HepG2 (cell line): ENCODE measurements around the gene LSM12. TPM values are rescaled to one million over a fixed set of nuclear protein-coding genes. Genes with fewer than 3 reads are reported as not detected.

Experiments
- DZIP1 ChIP-seq: sonication (generic); formaldehyde crosslinking; IDR thresholded peaks from 2 replicates; pipeline ENCODE4 v1.5.0; 2020; ENCODE audit warnings: mild to moderate bottlenecking, missing genetic modification reagents
- FOXJ3 ChIP-seq: sonication (generic); formaldehyde crosslinking; IDR thresholded peaks from 2 replicates; pipeline ENCODE4 v1.4.0; 2020; ENCODE audit warnings: missing genetic modification reagents, mild to moderate bottlenecking, borderline replicate concordance
- GPN1 ChIP-seq: sonication (generic); formaldehyde crosslinking; IDR thresholded peaks from 2 replicates; pipeline ENCODE4 v1.5.1; 2020; ENCODE audit warnings: missing genetic modification reagents, borderline replicate concordance
- HCFC1 ChIP-seq: fragments of 150-350 bp; IDR thresholded peaks from 2 replicates; pipeline ENCODE4 v1.6.1; 2014; ENCODE audit warnings: low read depth, low read length
- KAT8 ChIP-seq: IDR thresholded peaks from 2 replicates; pipeline ENCODE4 v1.6.1; 2016; ENCODE audit warnings: missing genetic modification reagents, missing compliant biosample characterization
- KDM1A ChIP-seq: IDR thresholded peaks from 2 replicates; pipeline ENCODE4 v1.6.1; 2016; ENCODE audit warnings: missing compliant biosample characterization
- MEIS2 ChIP-seq: sonication (generic); formaldehyde crosslinking; IDR thresholded peaks from 2 replicates; pipeline ENCODE4 v1.9.0; 2021; ENCODE audit warnings: mild to moderate bottlenecking, missing genetic modification reagents
- REST ChIP-seq, 2 experiments: IDR thresholded peaks; 2 replicates each; pipeline ENCODE4 v1.6.1; 2011 to 2012; ENCODE audit warnings: low read length in 2 of 2, borderline replicate concordance in 1 of 2, low read depth in 1 of 2, mild to moderate bottlenecking in 1 of 2, moderate library complexity in 1 of 2
- SALL2 ChIP-seq: sonication (generic); formaldehyde crosslinking; IDR thresholded peaks from 2 replicates; pipeline ENCODE4 v1.8.1; 2023; ENCODE audit warnings: mild to moderate bottlenecking, missing genetic modification reagents, inconsistent platforms
- SIX4 ChIP-seq: sonication (generic); formaldehyde crosslinking; IDR thresholded peaks from 2 replicates; pipeline ENCODE4 v1.4.0; 2020; ENCODE audit warnings: missing genetic modification reagents
- YEATS4 ChIP-seq: sonication (generic); formaldehyde crosslinking; IDR thresholded peaks from 2 replicates; pipeline ENCODE4 v1.4.0; 2020; ENCODE audit warnings: missing genetic modification reagents, borderline replicate concordance
- ZFP1 ChIP-seq: IDR thresholded peaks from 2 replicates; pipeline ENCODE4 v1.6.1; 2016
- ZHX1 ChIP-seq: sonication (generic); formaldehyde crosslinking; IDR thresholded peaks from 2 replicates; pipeline ENCODE4 v1.8.1; 2022; ENCODE audit warnings: low read depth, mild to moderate bottlenecking, missing genetic modification reagents
- ZKSCAN8 ChIP-seq: IDR thresholded peaks from 2 replicates; pipeline ENCODE4 v1.6.1; 2016; ENCODE audit warnings: borderline replicate concordance, missing genetic modification reagents, missing compliant biosample characterization
- ZNF331 ChIP-seq: sonication (generic); formaldehyde crosslinking; IDR thresholded peaks from 2 replicates; pipeline ENCODE4 v1.4.0; 2020; ENCODE audit warnings: missing genetic modification reagents
- ZNF616 ChIP-seq: sonication (generic); formaldehyde crosslinking; IDR thresholded peaks from 2 replicates; pipeline ENCODE4 v1.5.0; 2020; ENCODE audit warnings: low read depth, mild to moderate bottlenecking, missing genetic modification reagents
- ZNF670 ChIP-seq: sonication (generic); formaldehyde crosslinking; IDR thresholded peaks from 2 replicates; pipeline ENCODE4 v1.8.0; 2022; ENCODE audit warnings: mild to moderate bottlenecking, missing genetic modification reagents, borderline replicate concordance
- ZNF883 ChIP-seq: sonication (generic); formaldehyde crosslinking; IDR thresholded peaks from 2 replicates; pipeline ENCODE4 v1.5.1; 2020; ENCODE audit warnings: mild to moderate bottlenecking, missing genetic modification reagents; ENCODE audit errors: not compliant biosample characterization
- ZSCAN12 ChIP-seq: sonication (generic); formaldehyde crosslinking; IDR thresholded peaks from 2 replicates; pipeline ENCODE4 v1.9.0; 2021; ENCODE audit warnings: mild to moderate bottlenecking, missing genetic modification reagents
- polyA plus RNA-seq, 8 experiments: library from polyadenylated mRNA; depleted of rRNA in 3 of 8; stranded (reverse) in 7 of 8; unstranded in 1 of 8; fragments of >200 nt; fragmentation: Illumina TruSeq in 4 of 8; extraction: Trizol in 4 of 8; gene quantifications; 2 replicates each; pipeline versions ENCODE4 v1.2.1 to v1.2.3, GENCODE V29; 2011 to 2016; ENCODE audit warnings: low read depth in 4 of 8, missing spikeins in 1 of 8, mixed read lengths in 1 of 8; ENCODE audit not compliant: insufficient read depth in 1 of 8
- total RNA-seq, 5 experiments: library from RNA; depleted of rRNA; stranded (reverse); fragments of >200 nt; fragmentation: Illumina TruSeq; extraction: Trizol; gene quantifications; 2 replicates each; pipeline ENCODE4 v1.2.3, GENCODE V29; 2016; ENCODE audit warnings: low read depth in 1 of 5
- TF ChIP-seq, protein P1 (sequence below): sonication (generic); formaldehyde crosslinking; IDR thresholded peaks from 2 replicates; pipeline ENCODE4 v1.4.0; 2020; ENCODE audit warnings: missing genetic modification reagents

Gene LSM12
- total and polyA plus RNA-seq, 2 of the 13 experiments (the other 11 are each of a cell fraction or from before 2014, with no cell fraction given): 52.8 to 55.7 TPM

DNA sequence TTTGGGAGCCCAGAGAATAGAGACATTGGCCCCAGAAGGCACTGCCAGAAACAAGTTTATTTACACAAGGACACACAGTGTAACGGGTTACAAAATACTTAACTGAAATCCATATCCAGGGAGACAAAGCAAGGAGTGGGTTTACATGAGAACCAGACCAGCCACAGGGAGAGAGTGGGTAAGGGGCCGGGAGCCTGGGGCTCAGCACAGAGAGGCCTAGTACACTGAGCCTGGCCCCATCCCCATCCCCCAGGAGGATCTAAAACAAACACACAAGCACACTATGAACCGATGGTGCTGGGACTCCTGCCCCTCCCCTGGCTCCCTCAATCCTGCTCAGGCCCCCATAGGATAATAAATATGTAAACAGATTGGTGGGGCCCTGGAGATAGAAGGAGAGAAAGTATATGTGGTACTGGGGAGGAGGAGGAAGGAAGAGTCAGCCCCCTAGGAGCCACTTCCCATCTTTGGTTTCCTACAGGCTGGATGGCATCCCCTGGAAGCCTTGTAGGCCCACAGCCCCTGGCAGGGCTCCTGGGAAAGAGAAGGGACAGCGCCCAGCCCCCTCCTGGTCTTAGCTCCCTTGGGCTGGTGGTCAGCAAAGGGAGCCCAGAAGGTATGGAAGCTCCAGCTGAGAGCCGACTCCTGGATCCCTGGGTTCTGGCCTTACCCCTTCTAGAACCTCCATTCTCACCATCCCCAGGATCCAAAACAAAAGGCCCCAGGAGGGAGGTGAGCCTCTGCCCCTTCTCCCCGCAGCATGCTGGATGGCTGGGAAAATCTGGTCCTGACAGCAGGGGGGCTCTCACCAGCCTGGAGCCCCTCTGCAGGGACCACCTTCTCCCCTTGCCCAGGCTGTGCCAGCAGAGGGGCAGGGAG lies 10.5 kb upstream of the LSM12 start (continued):
- TF ChIP-seq, protein P1, sequence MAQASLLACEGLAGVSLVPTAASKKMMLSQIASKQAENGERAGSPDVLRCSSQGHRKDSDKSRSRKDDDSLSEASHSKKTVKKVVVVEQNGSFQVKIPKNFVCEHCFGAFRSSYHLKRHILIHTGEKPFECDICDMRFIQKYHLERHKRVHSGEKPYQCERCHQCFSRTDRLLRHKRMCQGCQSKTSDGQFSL (CRISPR knock-in tag): peak; percentile 41; the same call in 1 of the 2 replicates
- no peak for TF ChIP-seq REST (IDR thresholded peaks at IDR 0.05; ENCODE audit: borderline replicate concordance in 1 of 2, low read depth in 1 of 2, low read length in 2 of 2)
- TF ChIP-seq SIX4 (CRISPR knock-in tag): no peak
- no peak for TF ChIP-seq ZKSCAN8
- TF ChIP-seq DZIP1 (CRISPR knock-in tag): no peak
- TF ChIP-seq ZFP1 (CRISPR knock-in tag): no peak
- TF ChIP-seq ZNF670 (CRISPR knock-in tag): no peak
- TF ChIP-seq MEIS2 (CRISPR knock-in tag): no peak
- TF ChIP-seq HCFC1: no peak
- TF ChIP-seq ZNF331 (CRISPR knock-in tag): no peak
- no peak for TF ChIP-seq ZNF616 (CRISPR knock-in tag)
- TF ChIP-seq GPN1: no peak
- no peak for TF ChIP-seq ZHX1 (CRISPR knock-in tag)
- TF ChIP-seq ZNF883 (CRISPR knock-in tag): no peak
- TF ChIP-seq KAT8 (CRISPR knock-in tag): 0 out of 2 replicates have a peak, but pooled peaks have one; percentile 26
- TF ChIP-seq ZSCAN12 (CRISPR knock-in tag): 0 out of 2 replicates have a peak, but pooled peaks have one; percentile 24
- TF ChIP-seq KDM1A (CRISPR knock-in tag): no peak
- TF ChIP-seq YEATS4: peak; percentile 41; the same call in 1 of the 2 replicates
- peak; percentile 55; the same call in 1 of the 2 replicates for TF ChIP-seq FOXJ3 (CRISPR knock-in tag)
- TF ChIP-seq SALL2 (CRISPR knock-in tag): no peak
